Gastrocnemius medialis (tissue), 4 donors: ENCODE measurements around the gene HCN2.

Experiments used
- POLR2A ChIP-seq, 2 donors: fragments of 450-650 bp; IDR thresholded peaks; one replicate each; pipeline ENCODE4 v1.6.1; 2017; ENCODE audit warnings: antibody characterized with exemption in 2 of 2, mild to moderate bottlenecking in 2 of 2, moderate library complexity in 2 of 2
- TF ChIP-seq, protein P1 (sequence below), 5 experiments: fragments of 450-650 bp in 3 of 5; fragments of 200-600 bp in 2 of 5; sonication (generic) in 2 of 5; IDR thresholded peaks in 4 of 5; conservative IDR thresholded peaks in 1 of 5; 1 replicate in 4 of 5; 2 replicates in 1 of 5; pipeline ENCODE4 v1.5.1; 2016 to 2019; ENCODE audit warnings: antibody characterized with exemption in 5 of 5, mild to moderate bottlenecking in 3 of 5, moderate library complexity in 3 of 5

DNA sequence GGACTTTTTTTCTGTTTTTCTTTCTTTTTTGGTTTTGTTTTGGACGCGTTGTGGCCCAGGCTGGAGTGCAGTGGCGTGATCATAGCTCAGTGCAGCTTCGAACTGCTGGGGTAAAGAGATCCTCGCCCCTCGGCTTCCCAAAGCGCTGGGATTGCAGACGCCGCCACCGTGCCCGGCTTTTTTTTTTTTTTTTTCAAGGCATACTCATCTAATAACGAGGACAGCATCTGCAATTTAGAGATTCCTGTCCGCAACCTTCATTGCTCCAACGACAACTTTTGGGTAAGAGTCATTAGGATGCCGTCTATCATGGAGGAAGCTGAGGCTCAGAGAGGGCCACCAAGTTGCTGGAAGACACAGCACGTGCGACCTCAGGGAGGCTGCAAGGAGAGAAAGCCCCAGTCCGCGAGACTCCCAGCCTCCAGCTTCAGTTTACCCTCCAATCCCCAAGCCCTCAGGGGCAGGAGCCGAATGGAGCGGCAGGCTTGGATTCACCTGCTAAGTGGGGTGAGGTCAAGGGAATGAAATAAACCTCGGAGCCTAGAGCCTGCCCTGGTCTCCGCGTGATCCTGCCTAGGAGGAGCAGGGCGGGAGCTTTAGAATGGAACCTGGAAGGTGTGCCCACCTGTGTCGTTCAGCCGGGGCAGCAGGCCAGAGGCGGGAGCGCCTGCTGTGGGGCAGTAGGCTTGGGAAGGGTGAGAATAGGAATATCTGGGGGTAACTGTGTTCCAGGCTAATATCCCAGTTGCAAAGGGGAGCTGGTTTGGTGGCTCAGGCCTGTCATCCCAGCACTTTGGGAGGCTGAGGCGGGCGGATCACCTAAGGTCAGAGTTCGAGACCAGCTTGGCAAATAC, 44.3 kb downstream of the HCN2 start:
- TF ChIP-seq, protein P1, sequence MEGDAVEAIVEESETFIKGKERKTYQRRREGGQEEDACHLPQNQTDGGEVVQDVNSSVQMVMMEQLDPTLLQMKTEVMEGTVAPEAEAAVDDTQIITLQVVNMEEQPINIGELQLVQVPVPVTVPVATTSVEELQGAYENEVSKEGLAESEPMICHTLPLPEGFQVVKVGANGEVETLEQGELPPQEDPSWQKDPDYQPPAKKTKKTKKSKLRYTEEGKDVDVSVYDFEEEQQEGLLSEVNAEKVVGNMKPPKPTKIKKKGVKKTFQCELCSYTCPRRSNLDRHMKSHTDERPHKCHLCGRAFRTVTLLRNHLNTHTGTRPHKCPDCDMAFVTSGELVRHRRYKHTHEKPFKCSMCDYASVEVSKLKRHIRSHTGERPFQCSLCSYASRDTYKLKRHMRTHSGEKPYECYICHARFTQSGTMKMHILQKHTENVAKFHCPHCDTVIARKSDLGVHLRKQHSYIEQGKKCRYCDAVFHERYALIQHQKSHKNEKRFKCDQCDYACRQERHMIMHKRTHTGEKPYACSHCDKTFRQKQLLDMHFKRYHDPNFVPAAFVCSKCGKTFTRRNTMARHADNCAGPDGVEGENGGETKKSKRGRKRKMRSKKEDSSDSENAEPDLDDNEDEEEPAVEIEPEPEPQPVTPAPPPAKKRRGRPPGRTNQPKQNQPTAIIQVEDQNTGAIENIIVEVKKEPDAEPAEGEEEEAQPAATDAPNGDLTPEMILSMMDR (IDR thresholded peaks at IDR 0.05 in 4 of 5, conservative IDR thresholded peaks at IDR 0.05 in 1 of 5): no peak
- TF ChIP-seq POLR2A (IDR thresholded peaks at IDR 0.05): no peak
